Smooth muscle cell (in vitro differentiated cells): ENCODE measurements around the gene RAD51. TPM values are rescaled to one million over a fixed set of nuclear protein-coding genes. Genes with fewer than 3 reads are reported as not detected.

Experiments used
- DNase-seq: peaks from one replicate; lab custom pipeline; 2025; ENCODE audit not compliant: unreplicated experiment; lab: John Stamatoyannopoulos, UW
- H2AFZ ChIP-seq: fragments of 200-600 bp; sonication (generic); 2 replicates; pipeline ENCODE4 v1.6.0; 2016; ENCODE audit warnings: antibody characterized with exemption, low read depth, mild to moderate bottlenecking
- H3F3A ChIP-seq: fragments of 200-600 bp; sonication (generic); 2 replicates; pipeline ENCODE4 v1.6.0; 2017; ENCODE audit warnings: antibody characterized with exemption, low read depth
- H3K27ac ChIP-seq: fragments of 200-600 bp; sonication (generic); 2 replicates; pipeline ENCODE4 v1.5.1; 2016; ENCODE audit warnings: low read depth, mild to moderate bottlenecking
- H3K27me3 ChIP-seq: fragments of 200-600 bp; sonication (generic); 2 replicates; pipeline ENCODE4 v1.6.1; 2016; ENCODE audit warnings: low read depth, mild to moderate bottlenecking
- H3K36me3 ChIP-seq: fragments of 200-600 bp; sonication (generic); 2 replicates; pipeline ENCODE4 v1.5.1; 2016; ENCODE audit warnings: low read depth
- H3K4me1 ChIP-seq: fragments of 200-600 bp; sonication (generic); 2 replicates; pipeline ENCODE4 v1.5.1; 2016; ENCODE audit warnings: low read depth
- H3K4me2 ChIP-seq: fragments of 200-600 bp; sonication (generic); 2 replicates; pipeline ENCODE4 v1.6.0; 2016; ENCODE audit warnings: mild to moderate bottlenecking
- H3K4me3 ChIP-seq: fragments of 200-600 bp; sonication (generic); 2 replicates; pipeline ENCODE4 v1.5.1; 2016; ENCODE audit warnings: mild to moderate bottlenecking
- H3K79me2 ChIP-seq: fragments of 200-600 bp; sonication (generic); 2 replicates; pipeline ENCODE4 v1.6.0; 2016; ENCODE audit warnings: low read depth, mild to moderate bottlenecking
- H3K9ac ChIP-seq: fragments of 200-600 bp; sonication (generic); 2 replicates; pipeline ENCODE4 v1.6.0; 2016; ENCODE audit warnings: low read depth
- H3K9me3 ChIP-seq: fragments of 200-600 bp; sonication (generic); replicated peaks from 2 replicates; pipeline ENCODE4 v1.5.1; 2016; ENCODE audit warnings: low read depth
- H4K20me1 ChIP-seq: fragments of 200-600 bp; sonication (generic); 2 replicates; pipeline ENCODE4 v1.6.0; 2016; ENCODE audit warnings: low read depth
- WGBS: methylation state at CpG from one replicate; pipeline ENCODE4 v1.1.7; 2016; ENCODE audit warnings: low lambda C conversion rate; 5-methylcytosine and 5-hydroxymethylcytosine counted together
- polyA plus RNA-seq: library from polyadenylated mRNA; unstranded; fragments of >200 nt; fragmentation: Nextera tagmentation; extraction: Ambion mirVana; gene quantifications from 2 replicates; pipeline ENCODE4 v1.2.1, GENCODE V29; 2016
- total RNA-seq: library from RNA; depleted of rRNA; stranded (reverse); fragments of >200 nt; gene quantifications from 2 replicates; pipeline ENCODE4 v1.2.3, GENCODE V29; 2014
- TF ChIP-seq, protein P1 (sequence below): fragments of 200-600 bp; sonication (generic); IDR thresholded peaks from 2 replicates; pipeline ENCODE4 v1.5.1; 2017; ENCODE audit warnings: borderline replicate concordance, mild to moderate bottlenecking, antibody characterized with exemption; ENCODE audit not compliant: insufficient read depth, poor library complexity, severe bottlenecking

RAD51 gene
- total and polyA plus RNA-seq, 2 experiments from 2014 or later = 9.2 to 15.2 TPM

DNA sequence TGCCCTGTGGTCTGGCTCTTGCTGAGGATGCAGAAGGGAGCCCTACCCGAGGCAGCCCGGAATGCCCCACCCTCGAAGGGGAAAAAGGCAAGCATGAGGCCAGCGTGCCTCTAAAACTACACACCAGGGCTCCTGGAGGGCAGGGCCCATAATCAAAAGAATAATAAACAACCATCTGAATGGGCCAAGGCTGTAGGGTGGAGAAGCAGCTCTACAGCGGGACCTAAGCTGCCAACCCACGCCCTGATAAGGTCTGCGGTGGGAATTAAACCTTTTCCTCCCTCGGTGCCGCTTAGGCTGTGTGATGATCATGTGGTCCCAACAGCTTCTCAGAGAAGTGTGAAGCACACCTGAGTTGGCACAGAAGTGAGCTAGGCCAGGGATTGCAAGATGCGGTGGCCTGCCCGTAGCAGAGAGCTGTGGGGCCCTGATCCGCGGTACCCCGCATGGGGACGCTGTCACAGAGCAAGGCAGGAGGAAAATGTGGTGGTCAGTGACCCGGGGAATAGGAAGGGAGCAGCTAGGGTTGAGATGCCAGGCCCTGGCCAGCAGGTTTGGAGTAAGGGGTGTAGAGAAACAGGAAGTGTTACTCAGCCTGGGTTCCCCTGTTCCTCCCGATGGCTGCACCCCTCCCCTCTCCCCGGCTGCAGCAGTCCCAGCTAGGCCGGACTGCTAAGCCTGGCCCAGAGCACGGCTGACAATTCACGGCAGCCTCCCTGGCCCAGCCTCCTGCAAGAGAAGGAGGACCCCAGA, 73.7 kb downstream of the RAD51 start:
- Histone ChIP-seq H3K9me3 (no peaks in the 10 kb centered on the region), H3K36me3 (no peaks in the 10 kb centered on the region), H3K79me2 (no peaks in the 10 kb centered on the region), H3K4me1 (peaks cover 9% of the 10 kb centered on the region), H4K20me1 (no peaks in the 10 kb centered on the region), H3K27me3 (no peaks in the 10 kb centered on the region), H3K4me3 (no peak overlapping the region), H2AFZ (no peak overlapping the region), H3K4me2 (no peak overlapping the region), H3K9ac (no peak overlapping the region), H3F3A (peaks cover 7% of the 10 kb centered on the region), H3K27ac (no peak overlapping the region)
- no peak for DNase-seq
- TF ChIP-seq, protein P1, sequence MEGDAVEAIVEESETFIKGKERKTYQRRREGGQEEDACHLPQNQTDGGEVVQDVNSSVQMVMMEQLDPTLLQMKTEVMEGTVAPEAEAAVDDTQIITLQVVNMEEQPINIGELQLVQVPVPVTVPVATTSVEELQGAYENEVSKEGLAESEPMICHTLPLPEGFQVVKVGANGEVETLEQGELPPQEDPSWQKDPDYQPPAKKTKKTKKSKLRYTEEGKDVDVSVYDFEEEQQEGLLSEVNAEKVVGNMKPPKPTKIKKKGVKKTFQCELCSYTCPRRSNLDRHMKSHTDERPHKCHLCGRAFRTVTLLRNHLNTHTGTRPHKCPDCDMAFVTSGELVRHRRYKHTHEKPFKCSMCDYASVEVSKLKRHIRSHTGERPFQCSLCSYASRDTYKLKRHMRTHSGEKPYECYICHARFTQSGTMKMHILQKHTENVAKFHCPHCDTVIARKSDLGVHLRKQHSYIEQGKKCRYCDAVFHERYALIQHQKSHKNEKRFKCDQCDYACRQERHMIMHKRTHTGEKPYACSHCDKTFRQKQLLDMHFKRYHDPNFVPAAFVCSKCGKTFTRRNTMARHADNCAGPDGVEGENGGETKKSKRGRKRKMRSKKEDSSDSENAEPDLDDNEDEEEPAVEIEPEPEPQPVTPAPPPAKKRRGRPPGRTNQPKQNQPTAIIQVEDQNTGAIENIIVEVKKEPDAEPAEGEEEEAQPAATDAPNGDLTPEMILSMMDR = no peak
- WGBS = 90% methylated on average over 19 of the region's 21 CpGs

DNA sequence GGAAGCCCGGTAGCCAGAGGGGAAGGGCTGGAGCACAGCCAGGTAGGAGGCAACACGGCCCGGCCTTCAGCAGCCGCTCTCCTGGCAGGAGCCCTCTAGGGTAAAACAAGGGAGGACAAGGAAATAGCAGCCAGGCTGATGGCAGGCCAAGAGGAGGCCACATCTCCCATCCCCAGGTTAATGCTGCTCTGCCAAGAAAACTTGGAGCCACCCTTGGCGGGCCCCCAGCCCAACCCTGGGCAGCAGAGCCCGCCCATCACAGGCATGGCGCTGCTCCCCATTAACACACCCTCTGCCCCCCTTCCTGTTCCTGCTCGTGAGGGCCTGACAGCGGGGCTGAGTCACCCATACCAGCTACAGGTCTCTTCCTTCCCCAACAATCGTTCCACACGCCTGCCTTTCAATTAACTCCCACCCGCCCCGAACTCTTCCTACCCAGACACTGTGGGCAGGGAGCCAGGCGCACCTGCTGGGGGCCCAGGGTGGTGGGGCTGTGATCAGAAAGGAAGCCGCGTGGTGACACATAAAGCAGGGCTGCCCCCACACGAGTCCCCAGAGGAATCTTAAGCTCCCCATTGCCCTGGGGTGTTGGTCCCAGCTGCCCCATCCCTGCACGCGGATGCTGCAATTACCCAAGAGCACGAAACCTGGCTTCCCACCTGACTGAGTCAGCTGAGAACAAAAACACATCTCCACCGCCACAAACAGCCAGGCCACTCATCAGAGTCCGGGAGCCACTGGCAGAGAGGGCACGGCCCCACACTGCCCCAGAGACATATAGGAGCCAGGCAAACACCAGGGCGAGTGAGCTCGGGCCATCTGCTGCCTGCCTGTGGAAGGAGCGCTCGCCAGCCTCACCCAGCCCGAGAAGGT, 74.5 kb downstream of the RAD51 start, which contains the start of gene C15orf62:
TSS of gene C15orf62 (plus strand) at position 707 of the 873 bp plus-strand sequence. CDS start 516 bp downstream, outside the sequence.
- H3K27me3 ChIP-seq = no peaks in the 10 kb centered on the region
- WGBS = 82% methylated on average over 28 of the region's 28 CpGs
- no peak within 1 kb of the TSS for H3K4me3 ChIP-seq
- H3K9me3 ChIP-seq = no peaks in the 10 kb centered on the region
- H3K9ac ChIP-seq = no peak within 1 kb of the TSS
- H4K20me1 ChIP-seq = no peaks in the 10 kb centered on the region
- H3F3A ChIP-seq = peaks cover 4% of the 10 kb centered on the region
- no peak within 1 kb of the TSS for H2AFZ ChIP-seq
- TF ChIP-seq, protein P1 = no peak
- no peak within 1 kb of the TSS for H3K27ac ChIP-seq
- peaks cover 7% of the 10 kb centered on the region for H3K4me1 ChIP-seq
- no peak for DNase-seq
- no peak within 1 kb of the TSS for H3K4me2 ChIP-seq
- no peaks in the 10 kb centered on the region for H3K36me3 ChIP-seq
- no peaks in the 10 kb centered on the region for H3K79me2 ChIP-seq

- H3K27me3 ChIP-seq = no peaks in the 10 kb centered on the region
- H3K27ac ChIP-seq = no peak overlapping the region
- no peaks in the 10 kb centered on the region for H3K79me2 ChIP-seq
- WGBS = 94% methylated on average over 17 of the region's 17 CpGs
- TF ChIP-seq, protein P1 = no peak
- peaks cover under 1% of the 10 kb centered on the region for H3K4me1 ChIP-seq
- no peaks in the 10 kb centered on the region for H4K20me1 ChIP-seq
- no peak overlapping the region for H2AFZ ChIP-seq
- no peak for DNase-seq
- H3K4me2 ChIP-seq = no peak overlapping the region
- H3F3A ChIP-seq = no peaks in the 10 kb centered on the region
- no peaks in the 10 kb centered on the region for H3K36me3 ChIP-seq
- H3K9me3 ChIP-seq = no peaks in the 10 kb centered on the region
- H3K9ac ChIP-seq = no peak overlapping the region
- H3K4me3 ChIP-seq = no peak overlapping the region
Observed at GRCh38 chr15:40770147-40770721, 75.3 kb downstream of the RAD51 start.
